IPS DF 4.7 (cell line): Measurements from ENCODE around the gene CAMSAP1.
"Not testable (repeated sequence)": the region's sequence is repeated elsewhere in the genome, so short reads cannot be mapped to it uniquely, and the experiment has no call there.

Experiments used
- DNase-seq: peaks from one replicate; pipeline ENCODE4 v3.0.0-alpha.2; 2013; ENCODE audit warnings: low spot score; ENCODE audit errors: extremely low read depth

CAMSAP1 gene, protein sequence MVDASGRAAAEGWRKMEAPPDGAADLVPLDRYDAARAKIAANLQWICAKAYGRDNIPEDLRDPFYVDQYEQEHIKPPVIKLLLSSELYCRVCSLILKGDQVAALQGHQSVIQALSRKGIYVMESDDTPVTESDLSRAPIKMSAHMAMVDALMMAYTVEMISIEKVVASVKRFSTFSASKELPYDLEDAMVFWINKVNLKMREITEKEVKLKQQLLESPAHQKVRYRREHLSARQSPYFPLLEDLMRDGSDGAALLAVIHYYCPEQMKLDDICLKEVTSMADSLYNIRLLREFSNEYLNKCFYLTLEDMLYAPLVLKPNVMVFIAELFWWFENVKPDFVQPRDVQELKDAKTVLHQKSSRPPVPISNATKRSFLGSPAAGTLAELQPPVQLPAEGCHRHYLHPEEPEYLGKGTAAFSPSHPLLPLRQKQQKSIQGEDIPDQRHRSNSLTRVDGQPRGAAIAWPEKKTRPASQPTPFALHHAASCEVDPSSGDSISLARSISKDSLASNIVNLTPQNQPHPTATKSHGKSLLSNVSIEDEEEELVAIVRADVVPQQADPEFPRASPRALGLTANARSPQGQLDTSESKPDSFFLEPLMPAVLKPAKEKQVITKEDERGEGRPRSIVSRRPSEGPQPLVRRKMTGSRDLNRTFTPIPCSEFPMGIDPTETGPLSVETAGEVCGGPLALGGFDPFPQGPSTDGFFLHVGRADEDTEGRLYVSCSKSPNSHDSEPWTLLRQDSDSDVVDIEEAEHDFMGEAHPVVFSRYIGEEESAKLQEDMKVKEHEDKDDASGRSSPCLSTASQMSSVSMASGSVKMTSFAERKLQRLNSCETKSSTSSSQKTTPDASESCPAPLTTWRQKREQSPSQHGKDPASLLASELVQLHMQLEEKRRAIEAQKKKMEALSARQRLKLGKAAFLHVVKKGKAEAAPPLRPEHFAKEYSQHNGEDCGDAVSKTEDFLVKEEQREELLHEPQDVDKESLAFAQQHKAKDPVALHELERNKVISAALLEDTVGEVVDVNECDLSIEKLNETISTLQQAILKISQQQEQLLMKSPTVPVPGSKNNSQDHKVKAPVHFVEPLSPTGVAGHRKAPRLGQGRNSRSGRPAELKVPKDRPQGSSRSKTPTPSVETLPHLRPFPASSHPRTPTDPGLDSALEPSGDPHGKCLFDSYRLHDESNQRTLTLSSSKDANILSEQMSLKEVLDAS (N-terminal part only)

DNA sequence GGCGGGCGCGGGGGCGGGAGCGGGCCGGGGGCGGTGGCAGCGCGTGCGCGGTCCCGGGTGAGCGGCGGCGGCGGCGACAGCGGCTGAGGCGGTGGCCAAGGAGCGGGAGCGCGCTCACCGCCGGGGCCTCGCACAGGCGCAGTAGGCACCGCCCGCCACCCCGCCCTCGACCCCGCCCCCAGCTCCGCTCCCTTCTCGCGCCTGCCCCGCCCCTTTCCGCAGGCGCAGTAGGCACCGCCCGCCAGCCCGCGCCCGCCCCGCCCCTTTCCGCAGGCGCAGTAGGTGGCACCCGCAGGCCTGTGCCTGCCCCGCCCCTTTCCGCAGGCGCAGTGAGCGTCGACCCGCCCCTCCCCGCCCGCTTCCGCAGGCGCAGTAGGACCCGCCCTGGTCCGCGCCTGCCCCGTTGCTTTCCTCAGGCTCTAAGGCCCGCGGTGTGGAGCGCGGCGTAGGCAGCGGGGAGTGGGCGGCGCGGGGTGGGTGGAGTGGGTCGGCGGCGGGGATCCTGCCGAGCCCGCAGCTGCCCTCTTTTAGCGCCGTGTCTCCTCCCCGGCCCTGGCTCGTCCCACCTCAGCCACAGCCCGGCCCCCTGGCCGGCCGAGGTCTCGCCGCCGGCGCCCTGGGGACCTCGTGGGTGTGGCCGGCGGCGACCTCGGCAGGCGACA is at the start of gene CAMSAP1:
CAMSAP1 (minus strand) TSS at position 116 of the 662 bp plus-strand sequence. CDS start 387 bp downstream, outside the sequence.
- no peak for DNase-seq

DNA sequence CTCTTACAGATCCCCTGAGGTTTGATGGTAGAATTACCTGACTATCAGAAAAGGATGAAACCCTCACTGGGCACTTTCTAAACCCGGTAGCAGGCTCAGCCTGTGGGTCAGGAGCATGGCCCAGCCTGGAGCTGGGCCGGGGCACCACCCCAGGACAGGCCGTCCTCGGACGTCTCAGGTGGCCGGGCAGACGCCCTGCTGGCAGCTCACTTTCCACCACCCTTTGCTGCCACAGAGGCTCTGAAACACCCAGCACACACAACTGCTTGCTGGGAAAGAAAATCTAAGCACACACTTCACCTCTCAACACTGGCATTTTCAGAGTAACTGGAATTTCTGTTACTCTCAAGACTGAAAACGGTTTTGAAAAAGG is 49.4 kb upstream of the CAMSAP1 start:
- no peak for DNase-seq

DNA sequence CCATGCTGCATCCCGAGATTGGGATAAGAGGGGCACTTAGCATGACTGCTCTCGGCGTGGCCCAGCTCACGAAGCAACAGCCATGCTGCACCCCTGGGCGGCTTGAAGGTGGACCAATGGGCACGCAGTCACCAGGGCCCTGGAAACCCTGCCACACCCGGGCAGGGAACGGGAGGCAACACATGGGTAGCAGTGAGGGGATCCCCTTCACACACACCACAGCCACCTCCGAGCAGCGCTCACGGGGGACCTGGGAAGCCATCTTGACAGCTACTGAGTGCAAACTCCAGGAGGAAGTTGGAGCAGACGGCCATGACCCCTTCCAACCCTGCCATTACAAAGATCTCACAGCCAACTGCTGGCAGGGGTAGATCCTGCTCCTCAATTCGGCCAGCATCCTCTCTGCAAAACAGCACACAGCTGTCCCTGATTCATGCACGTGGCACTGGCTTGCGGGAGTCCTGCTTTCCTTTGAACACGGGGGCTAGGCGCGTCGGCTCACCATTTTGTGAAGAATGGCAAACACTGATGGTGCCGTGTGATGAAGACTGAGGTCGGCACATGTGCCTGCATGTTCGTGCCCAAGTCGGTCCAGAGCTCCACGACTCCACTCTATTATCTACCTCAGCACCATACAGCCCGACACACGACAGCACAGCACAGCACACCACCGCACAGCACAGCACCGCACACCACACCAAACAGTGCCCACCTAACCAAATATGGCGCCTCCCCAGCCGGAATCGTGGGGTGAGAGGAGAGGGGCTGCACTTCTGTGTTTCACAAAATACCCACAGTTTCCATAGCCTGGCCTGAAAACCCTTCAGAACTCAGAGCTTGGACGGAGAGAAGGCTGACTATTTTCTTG is 48.8 kb upstream of the CAMSAP1 start:
- DNase-seq: no peak

DNA sequence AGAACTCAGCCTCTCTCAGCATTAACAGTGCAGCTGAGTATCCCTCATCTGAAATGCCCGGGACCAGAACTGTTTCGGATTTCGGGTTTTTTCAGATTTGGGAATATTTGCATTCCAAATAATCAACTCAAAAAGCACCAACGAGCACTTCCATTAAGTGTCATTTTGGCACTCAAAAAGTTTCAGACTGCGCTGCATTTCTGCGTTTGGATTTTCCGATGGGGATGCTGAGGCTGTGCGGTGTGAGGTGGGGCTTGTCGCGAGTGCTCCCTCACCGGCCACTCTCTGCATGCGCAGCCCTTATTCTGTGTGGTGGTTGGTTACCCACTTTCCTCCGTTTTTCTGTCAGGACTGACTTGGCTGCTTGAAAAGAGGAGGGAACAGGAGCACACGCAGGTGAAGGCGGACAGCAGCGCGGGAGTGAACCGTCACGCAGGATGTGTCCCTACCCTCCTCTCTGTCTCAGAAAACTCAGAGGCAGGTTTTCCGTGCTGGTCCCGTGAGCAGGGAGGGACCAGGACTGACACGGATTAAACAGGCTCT is 45.4 kb upstream of the CAMSAP1 start:
- DNase-seq: no peak

DNA sequence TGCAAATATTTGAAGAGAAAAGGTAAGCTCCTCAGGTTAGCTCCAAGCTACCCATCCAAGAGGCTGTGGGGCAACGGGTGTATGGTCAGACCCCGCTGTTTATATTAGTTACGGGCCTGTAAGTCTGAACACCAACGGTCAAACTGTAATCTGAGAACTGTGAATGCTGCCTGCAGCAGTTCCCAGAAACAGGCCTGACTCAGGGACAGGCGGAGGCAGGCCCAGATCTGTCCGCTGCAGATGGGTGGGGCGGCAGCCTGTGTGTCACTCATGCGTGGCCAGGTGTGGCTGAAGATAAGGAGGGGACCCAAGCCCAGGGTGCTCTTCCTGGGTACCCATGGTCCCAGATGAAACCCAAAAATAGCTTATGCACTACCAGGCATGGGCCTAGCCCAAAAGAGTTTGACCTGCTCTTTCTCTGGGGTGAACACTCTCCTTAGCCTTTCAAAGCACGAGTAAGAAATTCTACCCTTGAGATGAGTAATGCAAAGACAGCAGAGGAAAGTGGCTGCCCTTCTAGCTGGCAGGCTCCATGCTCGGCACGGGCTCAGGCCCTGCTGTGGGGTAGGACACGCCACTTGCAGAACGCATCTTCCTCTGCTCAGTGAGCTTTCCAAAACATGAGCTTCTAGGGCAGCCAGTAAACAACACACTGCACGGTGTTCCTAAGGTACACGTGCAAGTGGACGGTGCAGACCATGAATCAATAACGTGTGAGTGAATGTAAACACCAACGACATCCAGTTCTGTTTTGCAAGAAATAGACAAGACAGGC is 44.7 kb upstream of the CAMSAP1 start:
- no peak for DNase-seq

DNA sequence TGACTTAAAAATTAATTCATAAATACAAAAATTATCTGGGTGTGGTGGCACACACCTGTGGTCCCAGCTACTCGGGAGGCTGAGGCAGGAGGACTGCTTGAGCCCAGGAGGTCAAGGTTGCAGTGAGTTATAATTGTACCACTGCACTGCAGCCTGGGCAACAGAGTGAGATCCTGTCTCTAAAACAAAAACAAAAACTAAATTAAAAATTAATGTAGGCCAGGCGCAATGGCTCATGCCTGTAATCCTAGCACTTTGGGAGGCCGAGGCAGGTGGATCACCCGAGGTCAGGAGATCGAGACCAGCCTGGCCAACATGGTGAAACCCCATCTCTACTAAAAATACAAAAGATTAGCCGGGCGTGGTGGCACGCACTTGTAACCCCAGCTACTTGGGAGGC is 44.0 kb upstream of the CAMSAP1 start:
- not testable (repeated sequence) for DNase-seq

DNA sequence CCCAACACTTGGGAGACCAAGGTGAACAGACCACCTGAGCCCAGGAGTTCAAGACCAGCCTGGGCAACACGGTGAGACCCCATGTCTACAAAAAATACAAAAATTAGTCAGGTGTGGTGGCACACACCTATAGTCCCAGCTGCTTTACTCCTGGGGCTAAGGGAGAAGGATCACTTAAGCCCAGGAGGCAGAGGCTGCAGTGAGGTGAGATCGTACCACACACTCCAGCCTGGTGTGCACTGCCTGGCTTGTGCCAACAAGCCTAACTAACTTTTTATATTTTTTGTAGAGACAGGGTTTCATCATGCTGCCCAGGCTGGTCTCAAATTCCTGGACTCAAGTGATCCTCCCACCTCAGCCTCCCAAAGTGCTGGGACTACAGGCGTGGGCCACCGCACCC is 43.5 kb upstream of the CAMSAP1 start:
- DNase-seq: not testable (repeated sequence)

DNA sequence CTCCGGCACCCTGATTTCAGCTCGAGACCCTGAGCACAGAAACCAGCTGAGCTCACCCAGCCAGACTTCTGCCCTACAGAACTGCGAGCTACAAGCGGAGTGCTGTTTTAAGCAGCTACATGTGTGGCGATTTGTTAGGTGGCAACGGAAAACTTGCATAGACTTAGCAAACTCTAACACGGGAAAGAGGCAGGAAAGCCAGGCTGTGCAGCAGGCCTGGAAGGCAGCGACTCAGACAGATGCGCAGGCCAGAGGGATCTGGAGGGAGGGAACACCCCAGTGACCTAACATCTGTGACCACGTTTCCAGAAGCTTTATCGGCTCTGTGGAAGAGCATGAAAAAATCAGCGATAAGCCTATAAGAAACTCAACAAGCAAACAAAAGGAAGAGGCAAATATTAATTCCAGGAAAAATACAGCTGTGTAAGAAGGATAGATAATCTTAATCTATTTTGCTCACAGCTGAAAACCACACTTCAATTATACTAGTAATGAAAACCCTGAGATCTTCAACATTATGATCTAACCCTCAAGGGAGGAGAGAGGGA is 42.9 kb upstream of the CAMSAP1 start:
- no peak for DNase-seq

DNA sequence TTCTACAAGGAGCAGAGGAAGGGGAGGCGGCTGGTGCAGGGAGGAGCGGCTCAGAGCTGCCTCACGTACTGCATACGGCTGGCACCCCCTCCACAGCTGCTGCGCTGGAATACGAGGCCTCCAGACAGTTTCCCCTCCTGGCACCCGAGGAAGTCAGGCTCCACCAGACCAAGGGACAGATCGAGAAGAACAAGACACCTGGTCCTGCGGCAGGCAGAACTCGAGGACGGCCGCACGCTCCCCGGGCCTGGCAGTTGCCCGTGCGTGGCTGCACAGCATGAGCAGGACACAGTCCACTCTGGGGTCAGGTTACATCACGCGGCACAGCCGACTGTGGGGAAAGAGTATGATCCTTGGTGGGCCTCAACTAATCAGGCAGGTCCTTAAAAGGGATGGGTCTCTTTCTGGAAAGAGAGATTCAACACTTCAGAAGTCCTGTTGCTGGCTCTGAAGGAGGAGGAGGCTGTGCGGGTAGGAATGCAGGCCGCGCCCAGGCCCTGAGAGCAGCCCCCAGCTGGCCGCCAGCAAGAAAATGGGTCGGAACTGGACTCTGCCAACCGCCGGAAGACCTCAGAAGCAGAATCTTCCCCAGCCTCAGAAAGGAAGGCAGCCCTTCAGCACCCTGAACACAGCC is 42.3 kb upstream of the CAMSAP1 start:
- DNase-seq: no peak

DNA sequence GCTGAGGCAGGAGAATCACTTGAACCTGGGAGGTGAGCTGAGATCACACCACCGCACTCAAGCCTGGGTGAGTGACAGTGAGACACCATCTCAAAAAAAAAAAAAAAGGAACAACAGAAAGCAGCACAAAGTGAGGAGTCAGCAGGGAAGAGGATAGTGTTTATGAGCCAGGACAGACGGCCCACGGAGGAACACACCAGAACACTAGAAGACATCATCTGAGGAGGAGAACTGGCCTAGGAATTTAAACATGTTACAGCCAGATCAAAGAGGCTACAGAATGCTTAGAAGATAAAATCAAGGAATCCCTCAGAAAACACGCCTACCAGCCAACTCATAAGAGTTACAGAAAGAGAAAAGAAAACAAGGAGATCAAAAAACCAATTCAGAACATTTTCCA is 41.6 kb upstream of the CAMSAP1 start:
- no peak for DNase-seq

DNA sequence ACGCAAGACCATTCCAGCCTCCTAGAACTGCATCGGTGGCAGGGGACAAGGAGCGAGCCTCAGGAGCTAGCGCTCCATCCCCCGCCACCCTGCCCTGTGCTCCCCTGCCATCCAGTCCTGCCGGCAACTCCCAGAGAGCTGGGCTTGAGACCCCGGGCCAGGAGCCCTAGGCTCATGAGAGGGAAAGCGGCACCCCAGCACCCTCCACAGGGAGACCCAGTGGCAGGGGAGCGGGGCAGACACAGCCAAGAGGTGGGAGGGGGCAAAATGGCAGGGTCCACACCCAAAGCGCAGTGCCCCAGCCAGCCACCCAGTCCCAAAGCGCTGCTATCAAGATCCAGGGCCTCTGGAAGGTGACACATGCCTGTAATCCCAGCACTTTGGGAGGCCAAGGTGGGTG is 41.1 kb upstream of the CAMSAP1 start:
- DNase-seq: no peak

DNA sequence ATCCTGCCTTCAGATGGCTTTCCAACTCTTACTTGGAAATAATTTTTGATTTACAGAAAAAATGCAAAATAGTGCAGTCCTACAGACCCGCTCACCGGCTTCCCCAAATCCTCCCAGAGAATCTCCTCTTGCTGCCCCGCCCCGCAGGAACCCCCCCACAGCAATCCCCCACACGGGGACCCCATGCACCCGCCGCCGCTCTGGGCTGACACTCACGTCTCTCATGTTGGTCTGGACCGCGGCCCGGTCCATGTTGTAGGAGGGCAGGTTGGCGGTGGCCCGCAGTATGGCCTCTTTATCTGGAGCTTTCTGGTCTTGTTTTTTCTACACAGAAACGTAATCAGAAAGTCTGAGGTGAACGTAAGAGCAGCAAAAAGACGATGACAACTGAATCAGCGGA is 40.2 kb upstream of the CAMSAP1 start:
- DNase-seq: no peak

DNA sequence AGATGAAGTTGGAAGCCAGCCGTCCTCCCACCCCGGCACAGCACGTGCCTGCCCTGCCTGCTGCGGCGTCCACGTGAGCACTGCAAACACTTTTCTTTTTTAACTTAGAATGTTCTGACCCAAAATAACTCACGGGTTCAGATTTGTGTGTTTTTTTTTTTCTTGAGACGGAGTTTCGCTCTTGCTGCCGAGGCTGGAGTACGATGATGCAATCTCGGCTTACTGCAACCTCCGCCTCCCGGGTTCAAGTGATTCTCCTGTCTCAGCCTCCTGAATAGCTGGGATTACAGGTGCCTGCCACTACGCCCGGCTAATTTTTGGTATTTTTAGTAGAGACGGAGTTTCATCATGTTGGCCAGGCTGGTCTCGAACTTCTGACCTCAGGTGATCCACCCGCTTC is 39.8 kb upstream of the CAMSAP1 start:
- DNase-seq: not testable (repeated sequence)

DNA sequence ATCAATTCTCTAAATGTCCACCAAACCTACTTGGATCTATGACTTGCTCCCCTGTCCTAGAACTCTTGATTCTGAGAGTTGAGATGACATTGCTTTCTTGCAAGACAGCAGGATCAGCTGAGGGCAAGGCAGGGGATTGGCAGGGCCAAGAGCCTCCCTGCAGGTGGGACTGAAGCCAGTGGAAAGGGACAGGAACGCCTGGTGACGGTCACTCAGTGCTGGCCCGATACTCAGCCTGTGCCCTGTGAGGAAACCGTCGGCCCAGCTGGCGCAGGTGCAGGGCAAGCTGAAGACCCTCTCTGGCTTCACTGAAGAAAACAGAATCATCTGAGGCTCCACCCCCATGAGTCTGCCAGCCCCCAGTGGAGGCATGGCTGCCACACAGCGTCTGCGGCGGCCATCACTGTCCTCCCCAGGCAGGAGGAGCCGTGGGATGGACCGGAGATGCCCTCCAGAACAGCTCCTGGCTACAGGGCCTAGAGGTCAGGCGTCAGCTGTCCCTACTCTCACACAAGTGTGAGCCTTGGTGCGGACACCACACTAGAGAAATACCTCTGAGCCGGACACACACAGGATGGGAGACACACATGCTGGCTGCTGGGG is 39.1 kb upstream of the CAMSAP1 start:
- no peak for DNase-seq

DNA sequence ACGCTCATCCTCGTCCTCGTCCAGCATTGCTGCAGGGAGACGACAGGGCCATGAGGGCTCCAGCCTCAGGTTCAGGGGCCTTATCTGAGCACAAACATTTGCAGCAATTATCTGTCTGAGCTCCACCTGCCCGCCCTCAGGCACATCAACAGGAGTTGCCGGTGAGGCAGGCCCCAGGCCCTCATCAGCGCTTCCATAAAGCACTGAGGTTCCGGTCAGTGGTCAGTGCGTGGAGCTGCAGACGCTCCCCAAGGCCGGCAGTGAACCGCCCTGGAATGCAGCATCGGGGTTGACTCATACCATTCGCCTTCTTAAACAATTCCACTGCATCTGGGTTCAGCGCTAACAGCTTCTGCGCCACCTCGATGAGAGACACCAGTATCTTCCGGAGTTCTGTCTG is 38.6 kb upstream of the CAMSAP1 start:
- DNase-seq: no peak

DNA sequence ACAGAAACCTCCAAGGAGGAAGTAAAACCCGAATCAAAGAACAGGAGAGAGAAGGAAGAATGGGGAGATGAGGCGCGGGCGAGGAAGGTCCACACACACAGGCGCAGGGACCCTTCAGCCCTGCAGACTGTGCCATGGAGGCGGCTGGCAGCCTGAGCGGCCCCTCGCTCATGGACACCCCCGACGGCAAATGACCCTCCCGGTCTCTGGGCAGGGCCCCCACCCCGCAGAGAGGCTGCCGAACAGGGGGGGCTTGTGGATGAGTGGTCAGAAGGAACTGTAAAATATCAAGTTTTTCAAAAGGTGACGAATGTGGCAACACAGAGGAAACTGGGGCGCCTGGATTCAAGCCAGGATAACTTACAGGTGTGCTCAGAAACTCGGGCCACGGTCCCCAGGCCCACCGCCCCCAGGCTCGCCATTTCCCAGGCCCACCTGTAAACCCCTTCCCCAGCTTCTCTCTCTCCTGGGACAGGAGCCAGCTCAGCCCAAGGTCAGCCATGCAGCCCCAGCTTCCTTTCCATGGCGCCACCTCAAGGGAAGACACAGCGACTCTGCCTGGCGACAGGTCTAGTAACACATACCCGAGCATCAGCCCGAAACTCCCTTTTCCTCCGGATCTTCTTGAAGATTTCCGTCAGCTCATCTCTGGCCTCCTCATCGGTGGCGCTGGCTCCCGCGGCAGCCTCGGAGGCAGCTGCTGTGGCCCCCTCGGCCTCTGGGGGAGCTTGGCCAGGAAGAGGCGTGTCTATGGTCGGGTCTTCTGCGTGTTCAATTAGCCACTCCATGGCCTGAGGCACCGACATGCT is 37.3 kb upstream of the CAMSAP1 start:
- no peak for DNase-seq

DNA sequence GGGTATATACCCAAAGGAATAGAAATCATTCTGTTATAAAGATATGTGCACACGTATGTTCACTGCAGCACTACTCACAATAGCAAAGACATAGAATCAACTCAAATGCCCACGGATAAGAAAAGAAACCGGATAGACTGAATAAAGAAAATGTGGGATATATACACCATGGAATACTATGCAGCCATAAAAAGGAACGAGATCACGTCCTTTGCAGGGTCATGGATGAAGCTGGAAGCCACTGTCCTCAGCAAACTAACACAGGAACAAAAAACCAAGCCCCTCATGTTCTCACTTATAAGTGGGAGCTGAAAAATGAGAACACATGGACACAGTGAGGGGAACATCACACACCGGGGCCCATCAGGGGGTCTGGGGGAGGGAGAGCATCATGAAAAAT is 36.3 kb upstream of the CAMSAP1 start:
- not testable (repeated sequence) for DNase-seq
